Gastroesophageal sphincter (tissue), 4 donors: ENCODE data around the gene ADPRM. TPM values are rescaled to one million over a fixed set of nuclear protein-coding genes. Genes with fewer than 3 reads are reported as not detected.

Experiments used
- ATAC-seq: fragments of 150-250 bp; one replicate; pipeline ENCODE4 v1.9.1; 2016; ENCODE audit warnings: mild to moderate bottlenecking, moderate library complexity
- H3K27ac ChIP-seq, 4 donors: fragments of 200-600 bp; sonication (generic) in 3 of 4; 1 replicate in 3 of 4; 2 replicates in 1 of 4; pipeline ENCODE4 v1.5.1; 2016 to 2019
- H3K27me3 ChIP-seq: fragments of 200-600 bp; sonication (generic); one replicate; pipeline ENCODE4 v1.5.1; 2019
- H3K36me3 ChIP-seq, 2 donors: fragments of 200-600 bp; sonication (generic); one replicate each; pipeline ENCODE4 v1.5.1; 2019; ENCODE audit warnings: control low read depth in 1 of 2
- H3K4me1 ChIP-seq, 3 donors: fragments of 200-600 bp; sonication (generic); 1 replicate in 2 of 3; 2 replicates in 1 of 3; pipeline ENCODE4 v1.5.1; 2016 to 2019; ENCODE audit warnings: control low read depth in 2 of 3
- H3K4me3 ChIP-seq, 2 donors: fragments of 200-600 bp; sonication (generic); one replicate each; pipeline ENCODE4 v1.5.1; 2019; ENCODE audit warnings: mild to moderate bottlenecking in 1 of 2, moderate library complexity in 1 of 2
- H3K9me3 ChIP-seq, 3 donors: fragments of 200-600 bp; sonication (generic); one replicate each; pipeline ENCODE4 v1.5.1; 2017 to 2019; ENCODE audit warnings: control low read depth in 2 of 3
- CTCF ChIP-seq, 4 experiments: fragments of 200-600 bp in 2 of 4; fragments of 450-650 bp in 2 of 4; sonication (generic) in 1 of 4; IDR thresholded peaks; one replicate each; pipeline ENCODE4 v1.5.1; 2017 to 2019; ENCODE audit warnings: antibody characterized with exemption in 4 of 4, mild to moderate bottlenecking in 2 of 4, moderate library complexity in 2 of 4
- EP300 ChIP-seq: sonication (generic); formaldehyde crosslinking; IDR thresholded peaks from one replicate; pipeline ENCODE4 v1.6.1; 2017; ENCODE audit warnings: antibody characterized with exemption, mild to moderate bottlenecking
- POLR2A ChIP-seq, 2 donors: fragments of 450-650 bp; IDR thresholded peaks; one replicate each; pipeline ENCODE4 v1.6.1; 2017; ENCODE audit warnings: antibody characterized with exemption in 2 of 2, mild to moderate bottlenecking in 2 of 2, moderate library complexity in 1 of 2
- POLR2AphosphoS5 ChIP-seq: sonication (generic); formaldehyde crosslinking; IDR thresholded peaks from one replicate; pipeline ENCODE4 v1.6.1; 2017; ENCODE audit warnings: antibody characterized with exemption
- WGBS, 2 donors: methylation state at CpG; one replicate each; pipeline ENCODE4 v1.1.5; 2018; ENCODE audit warnings: low coverage in 1 of 2; 5-methylcytosine and 5-hydroxymethylcytosine counted together
- total RNA-seq, 4 donors: library from RNA; depleted of rRNA; stranded (reverse); fragments of >200 nt; gene quantifications; one replicate each; pipeline ENCODE4 v1.1.0, GENCODE V29; 2016

Gene ADPRM
- total RNA-seq, 4 donors from 2014 or later = 8.3 to 13.2 (median 9.5) TPM

GRCh38 chr17:10751563-10751962 lies 54.2 kb downstream of the ADPRM start:
- H3K9me3 ChIP-seq = no peaks in the 10 kb centered on the region
- 80 to 100% methylated on average over 1 of the region's 3 CpGs for WGBS, 2 donors
- H3K36me3 ChIP-seq = no peaks in the 10 kb centered on the region
- no peaks in the 10 kb centered on the region for H3K27me3 ChIP-seq
- ATAC-seq = no peak
- no peaks in the 10 kb centered on the region for H3K4me1 ChIP-seq
- no peak overlapping the region for H3K27ac ChIP-seq
- TF ChIP-seq POLR2AphosphoS5 (no peak), POLR2A (IDR thresholded peaks at IDR 0.05) (no peak), CTCF (IDR thresholded peaks at IDR 0.05) (no peak), EP300 (no peak)
- no peak overlapping the region for H3K4me3 ChIP-seq

GRCh38 chr17:10752696-10753095 lies 55.3 kb downstream of the ADPRM start:
- Histone ChIP-seq H3K9me3 (no peaks in the 10 kb centered on the region), H3K36me3 (no peaks in the 10 kb centered on the region), H3K4me3 (no peak overlapping the region), H3K27ac (no peak overlapping the region), H3K4me1 (no peaks in the 10 kb centered on the region), H3K27me3 (no peaks in the 10 kb centered on the region)
- WGBS, 2 donors = 86 to 88% methylated on average over 7 to 9 of the region's 10 CpGs
- ATAC-seq = no peak
- TF ChIP-seq POLR2AphosphoS5 (no peak), EP300 (no peak), CTCF (IDR thresholded peaks at IDR 0.05) (no peak), POLR2A (IDR thresholded peaks at IDR 0.05) (no peak)

GRCh38 chr17:10754109-10754508 lies 56.7 kb downstream of the ADPRM start:
- H3K4me3 ChIP-seq = no peak overlapping the region
- H3K9me3 ChIP-seq = no peaks in the 10 kb centered on the region
- ATAC-seq = no peak
- 17% methylated on average over 2 of the region's 2 CpGs; no CpG with 5 or more reads in 1 of the 2 donors for WGBS, 2 donors
- TF ChIP-seq CTCF (IDR thresholded peaks at IDR 0.05) (no peak), POLR2AphosphoS5 (no peak), EP300 (no peak), POLR2A (IDR thresholded peaks at IDR 0.05) (no peak)
- H3K36me3 ChIP-seq = no peaks in the 10 kb centered on the region
- no peaks in the 10 kb centered on the region for H3K4me1 ChIP-seq
- H3K27ac ChIP-seq = no peak overlapping the region
- H3K27me3 ChIP-seq = no peaks in the 10 kb centered on the region

GRCh38 chr17:10754861-10755591 lies 57.6 kb downstream of the ADPRM start:
- Histone ChIP-seq H3K4me3 (no peak overlapping the region), H3K27ac (no peak overlapping the region), H3K4me1 (no peaks in the 10 kb centered on the region), H3K36me3 (no peaks in the 10 kb centered on the region), H3K9me3 (no peaks in the 10 kb centered on the region), H3K27me3 (no peaks in the 10 kb centered on the region)
- TF ChIP-seq CTCF (IDR thresholded peaks at IDR 0.05) (no peak), EP300 (no peak), POLR2A (IDR thresholded peaks at IDR 0.05) (no peak), POLR2AphosphoS5 (no peak)
- WGBS, 2 donors = 39 to 49% methylated on average over 9 to 14 of the region's 14 CpGs
- no peak for ATAC-seq

- 65 to 76% methylated on average over 2 to 3 of the region's 3 CpGs for WGBS, 2 donors
- Histone ChIP-seq H3K36me3 (no peaks in the 10 kb centered on the region), H3K27ac (no peak overlapping the region), H3K4me1 (no peaks in the 10 kb centered on the region), H3K27me3 (no peaks in the 10 kb centered on the region), H3K9me3 (no peaks in the 10 kb centered on the region), H3K4me3 (no peak overlapping the region)
- TF ChIP-seq EP300 (no peak), POLR2A (IDR thresholded peaks at IDR 0.05) (no peak), CTCF (IDR thresholded peaks at IDR 0.05) (no peak), POLR2AphosphoS5 (no peak)
- no peak for ATAC-seq
These were observed 58.3 kb downstream of the ADPRM start for GRCh38 chr17:10755592-10756127.
